ENCODE data around the gene FBXL16. TPM values are rescaled to one million over a fixed set of nuclear protein-coding genes. Genes with fewer than 3 reads are reported as not detected.

Gene FBXL16
- total and polyA plus RNA-seq, 2 of the 13 experiments (the other 11 are each of a cell fraction or from before 2014, with no cell fraction given) = 0.22 to 2.0 TPM

GRCh38 chr16:684961-685696, 20.5 kb downstream of the FBXL16 start:
- no peak for DNase-seq (ENCODE audit: low spot score)
- WGBS (ENCODE audit: low lambda C conversion rate) = 97% methylated on average over 45 of the region's 61 CpGs
- no peak overlapping the region for H3K9ac ChIP-seq (ENCODE audit: insufficient read depth, low read depth, low read length)
- ChIA-PET POLR2A (no interaction called here), CTCF (ENCODE audit: low intra/inter-chr PET ratio, low total read pairs) (interaction anchor here (1.1 to 1.5 kb wide), 2 partner anchors 17 to 74 kb away, joined by 3 to 4 read pairs; partner anchors contain the start of gene RHOT2)
- no peak overlapping the region for H3K4me3 ChIP-seq (replicated peaks in 1 of 3; ENCODE audit: insufficient read depth in 1 of 3, low read depth in 2 of 3, low read length in 3 of 3)
- FAIRE-seq = no peak
- H4K20me1 ChIP-seq (ENCODE audit: insufficient read depth, low read length) = 0 out of 2 replicates have a peak, but pooled peaks cover 3% of the 10 kb centered on the region
- H3K4me1 ChIP-seq (ENCODE audit: insufficient read depth, low read length) = peaks cover 26% of the 10 kb centered on the region
- no TSS peak for BruUV-seq (replicated peaks)
- no peaks in the 10 kb centered on the region; a peak in 1 of 5 replicates for H3K27me3 ChIP-seq (ENCODE audit: control insufficient read depth in 1 of 2, insufficient read depth in 2 of 2, low read length in 2 of 2)
- no peak overlapping the region for H3K4me2 ChIP-seq (ENCODE audit: low read depth, low read length)
- H3K79me2 ChIP-seq (ENCODE audit: insufficient read depth, low read length) = peaks cover 18% of the 10 kb centered on the region
- no peak overlapping the region for H2AFZ ChIP-seq (ENCODE audit: low read length)
- intact Hi-C loops (cut with micrococcal nuclease; ENCODE audit: unreplicated experiment) = no loop called here
- no peak for ATAC-seq
- no peak overlapping the region for H3K27ac ChIP-seq (ENCODE audit: extremely low read length, insufficient read depth, low read length)
- no peaks in the 10 kb centered on the region for H3K9me3 ChIP-seq (ENCODE audit: low read length)
- H3K36me3 ChIP-seq (replicated peaks in 1 of 2; ENCODE audit: control insufficient read depth in 1 of 2, insufficient read depth in 2 of 2, low read length in 2 of 2) = peaks cover 11 to 20% of the 10 kb centered on the region in 2 experiments; a peak in 4 of 5 replicates
- no peak for TF ChIP-seq ZNF260 (CRISPR knock-in tag; IDR thresholded peaks at IDR 0.05; ENCODE audit: borderline replicate concordance, low read depth)
- 0 out of 2 replicates have a peak, but pooled peaks have one; percentile 57 for TF ChIP-seq SSRP1 (CRISPR knock-in tag; IDR thresholded peaks at IDR 0.05)
- no peak for TF ChIP-seq PAF1 (CRISPR knock-in tag; IDR thresholded peaks at IDR 0.05)
- TF ChIP-seq SMARCE1 (IDR thresholded peaks at IDR 0.05; ENCODE audit: borderline replicate concordance) = no peak
- peak; percentile 60 for TF ChIP-seq AGO2 (optimal IDR thresholded peaks at IDR 0.05; ENCODE audit: low read depth, low read length)
- TF ChIP-seq, protein P1, sequence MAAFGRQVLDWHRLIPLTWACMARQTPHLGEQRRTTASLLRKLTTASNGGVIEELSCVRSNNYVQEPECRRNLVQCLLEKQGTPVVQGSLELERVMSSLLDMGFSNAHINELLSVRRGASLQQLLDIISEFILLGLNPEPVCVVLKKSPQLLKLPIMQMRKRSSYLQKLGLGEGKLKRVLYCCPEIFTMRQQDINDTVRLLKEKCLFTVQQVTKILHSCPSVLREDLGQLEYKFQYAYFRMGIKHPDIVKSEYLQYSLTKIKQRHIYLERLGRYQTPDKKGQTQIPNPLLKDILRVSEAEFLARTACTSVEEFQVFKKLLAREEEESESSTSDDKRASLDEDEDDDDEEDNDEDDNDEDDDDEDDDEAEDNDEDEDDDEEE (CRISPR knock-in tag; IDR thresholded peaks at IDR 0.05) = no peak
- TF ChIP-seq ERF (CRISPR knock-in tag; IDR thresholded peaks at IDR 0.05) = no peak
- peak; percentile 62 for TF ChIP-seq RBFOX2 (IDR thresholded peaks at IDR 0.05; ENCODE audit: low read depth, low read length)
- peak in 1 of 2 experiments; percentile 36; a peak in 2 of 4 replicates for TF ChIP-seq POLR2A (IDR thresholded peaks at IDR 0.05; ENCODE audit: insufficient read depth in 1 of 2, low read depth in 2 of 2, low read length in 2 of 2)
- no peak for TF ChIP-seq DNMT1 (CRISPR knock-in tag; IDR thresholded peaks at IDR 0.05)
- TF ChIP-seq ZNF572 (CRISPR knock-in tag; IDR thresholded peaks at IDR 0.05) = no peak
- no peak for TF ChIP-seq ZNF383 (CRISPR knock-in tag; IDR thresholded peaks at IDR 0.05; ENCODE audit: borderline replicate concordance)
- TF ChIP-seq, protein P2, sequence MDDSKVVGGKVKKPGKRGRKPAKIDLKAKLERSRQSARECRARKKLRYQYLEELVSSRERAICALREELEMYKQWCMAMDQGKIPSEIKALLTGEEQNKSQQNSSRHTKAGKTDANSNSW (CRISPR knock-in tag; IDR thresholded peaks at IDR 0.05; ENCODE audit: borderline replicate concordance) = no peak
- no peak for TF ChIP-seq ZFP1 (CRISPR knock-in tag; IDR thresholded peaks at IDR 0.05)
- TF ChIP-seq, protein P3, sequence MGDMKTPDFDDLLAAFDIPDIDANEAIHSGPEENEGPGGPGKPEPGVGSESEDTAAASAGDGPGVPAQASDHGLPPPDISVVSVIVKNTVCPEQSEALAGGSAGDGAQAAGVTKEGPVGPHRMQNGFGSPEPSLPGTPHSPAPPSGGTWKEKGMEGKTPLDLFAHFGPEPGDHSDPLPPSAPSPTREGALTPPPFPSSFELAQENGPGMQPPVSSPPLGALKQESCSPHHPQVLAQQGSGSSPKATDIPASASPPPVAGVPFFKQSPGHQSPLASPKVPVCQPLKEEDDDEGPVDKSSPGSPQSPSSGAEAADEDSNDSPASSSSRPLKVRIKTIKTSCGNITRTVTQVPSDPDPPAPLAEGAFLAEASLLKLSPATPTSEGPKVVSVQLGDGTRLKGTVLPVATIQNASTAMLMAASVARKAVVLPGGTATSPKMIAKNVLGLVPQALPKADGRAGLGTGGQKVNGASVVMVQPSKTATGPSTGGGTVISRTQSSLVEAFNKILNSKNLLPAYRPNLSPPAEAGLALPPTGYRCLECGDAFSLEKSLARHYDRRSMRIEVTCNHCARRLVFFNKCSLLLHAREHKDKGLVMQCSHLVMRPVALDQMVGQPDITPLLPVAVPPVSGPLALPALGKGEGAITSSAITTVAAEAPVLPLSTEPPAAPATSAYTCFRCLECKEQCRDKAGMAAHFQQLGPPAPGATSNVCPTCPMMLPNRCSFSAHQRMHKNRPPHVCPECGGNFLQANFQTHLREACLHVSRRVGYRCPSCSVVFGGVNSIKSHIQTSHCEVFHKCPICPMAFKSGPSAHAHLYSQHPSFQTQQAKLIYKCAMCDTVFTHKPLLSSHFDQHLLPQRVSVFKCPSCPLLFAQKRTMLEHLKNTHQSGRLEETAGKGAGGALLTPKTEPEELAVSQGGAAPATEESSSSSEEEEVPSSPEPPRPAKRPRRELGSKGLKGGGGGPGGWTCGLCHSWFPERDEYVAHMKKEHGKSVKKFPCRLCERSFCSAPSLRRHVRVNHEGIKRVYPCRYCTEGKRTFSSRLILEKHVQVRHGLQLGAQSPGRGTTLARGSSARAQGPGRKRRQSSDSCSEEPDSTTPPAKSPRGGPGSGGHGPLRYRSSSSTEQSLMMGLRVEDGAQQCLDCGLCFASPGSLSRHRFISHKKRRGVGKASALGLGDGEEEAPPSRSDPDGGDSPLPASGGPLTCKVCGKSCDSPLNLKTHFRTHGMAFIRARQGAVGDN (CRISPR knock-in tag; IDR thresholded peaks at IDR 0.05) = no peak
- no peak for TF ChIP-seq ZNF790 (CRISPR knock-in tag; IDR thresholded peaks at IDR 0.05; ENCODE audit: borderline replicate concordance)
- TF ChIP-seq RARA (CRISPR knock-in tag; IDR thresholded peaks at IDR 0.05) = no peak
- TF ChIP-seq ZNF747 (CRISPR knock-in tag; IDR thresholded peaks at IDR 0.05; ENCODE audit: borderline replicate concordance) = no peak
- no peak for TF ChIP-seq ZNF556 (CRISPR knock-in tag; IDR thresholded peaks at IDR 0.05; ENCODE audit: borderline replicate concordance)
- in situ Hi-C loops (cut with HindIII; ENCODE audit: extremely low pct_ligation_motif_present, low pct_unique_long_range_greater_than_20kb) = no loop called here
